T-helper 2 cell treated with Interferon-gamma antibody and Interleukin-4, amounts not matched to agents 5 μg/mL and 100 μg/mL, for 36 hours (primary cell): ENCODE measurements around the gene COPS8.

ENCODE experiments used
- DNase-seq: peaks from one replicate; pipeline ENCODE4 v3.0.0; 2021; ENCODE audit warnings: low spot score
- H3K27ac Mint-ChIP-seq: one replicate; pipeline ENCODE4 v1.8.0; 2021; ENCODE audit warnings: mild to moderate bottlenecking, mixed read lengths
- H3K27me3 Mint-ChIP-seq: one replicate; pipeline ENCODE4 v1.8.0; 2021; ENCODE audit warnings: low read depth, mixed read lengths
- H3K36me3 Mint-ChIP-seq: one replicate; pipeline ENCODE4 v1.8.0; 2021; ENCODE audit warnings: low read depth, mixed read lengths
- H3K4me1 Mint-ChIP-seq: one replicate; pipeline ENCODE4 v1.8.0; 2021; ENCODE audit warnings: low read depth, mixed read lengths
- H3K4me3 Mint-ChIP-seq: one replicate; pipeline ENCODE4 v1.8.0; 2022; ENCODE audit warnings: mild to moderate bottlenecking, moderate library complexity, mixed read lengths
- H3K9me3 Mint-ChIP-seq: one replicate; pipeline ENCODE4 v1.8.0; 2021; ENCODE audit warnings: mixed read lengths

COPS8 gene

DNA sequence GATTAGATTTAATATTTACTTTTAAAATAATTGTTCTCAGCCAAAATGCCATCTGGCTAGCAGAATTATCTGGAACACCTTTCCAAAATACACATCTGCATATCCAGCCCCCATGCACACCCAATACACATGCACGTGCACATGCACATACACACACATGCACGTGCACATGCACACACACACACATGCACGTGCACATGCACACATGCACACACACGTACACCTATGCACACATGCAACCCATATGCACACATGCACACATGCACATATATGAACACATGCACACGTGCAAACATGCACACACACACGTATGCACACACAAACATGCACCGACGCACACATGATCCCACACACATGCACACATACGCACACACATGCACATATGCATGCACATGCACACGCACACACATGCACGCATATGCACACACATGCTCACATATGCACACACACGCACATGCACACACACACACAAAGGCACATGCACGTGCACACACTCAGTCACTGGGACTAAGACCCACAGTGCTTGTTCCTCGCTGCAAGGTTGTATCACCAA, 53.5 kb downstream of the COPS8 start:
- Mint-ChIP-seq H3K27ac (no peak overlapping the region), H3K9me3 (no peaks in the 10 kb centered on the region), H3K27me3 (no peaks in the 10 kb centered on the region), H3K36me3 (no peaks in the 10 kb centered on the region), H3K4me1 (no peaks in the 10 kb centered on the region), H3K4me3 (no peak overlapping the region)
- no peak for DNase-seq

DNA sequence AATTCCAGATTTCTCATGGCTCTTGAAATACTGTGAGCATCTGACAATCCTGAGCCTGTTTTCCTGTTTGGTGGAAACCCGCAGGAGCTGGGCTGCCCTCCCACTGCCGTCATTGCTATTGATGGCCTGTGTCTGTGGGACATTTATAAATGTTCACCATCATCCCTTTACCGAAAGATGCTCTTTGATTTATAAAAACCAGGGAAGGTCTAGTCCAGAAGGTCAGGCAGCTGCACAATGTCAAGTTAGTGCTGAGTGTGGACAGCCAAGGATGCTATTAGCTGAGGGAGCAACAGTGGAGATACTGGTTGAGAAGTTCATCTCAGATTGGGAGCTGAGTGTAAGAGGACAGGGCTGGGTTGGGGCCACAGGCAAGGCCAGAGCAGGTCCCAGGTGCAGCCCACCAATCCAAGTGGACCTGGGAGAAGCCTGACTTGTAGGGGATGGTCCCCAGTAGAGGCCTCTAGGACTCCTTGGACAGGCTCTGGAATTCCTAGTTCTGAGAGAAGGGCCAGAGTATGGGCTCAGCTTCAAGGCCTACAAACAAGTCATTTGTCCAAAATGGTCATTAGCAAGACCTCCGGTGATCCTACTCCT, 55.1 kb downstream of the COPS8 start:
- Mint-ChIP-seq H3K36me3 (no peaks in the 10 kb centered on the region), H3K27ac (no peak overlapping the region), H3K4me3 (no peak overlapping the region), H3K9me3 (peaks cover under 1% of the 10 kb centered on the region), H3K4me1 (no peaks in the 10 kb centered on the region), H3K27me3 (no peaks in the 10 kb centered on the region)
- no peak for DNase-seq

DNA sequence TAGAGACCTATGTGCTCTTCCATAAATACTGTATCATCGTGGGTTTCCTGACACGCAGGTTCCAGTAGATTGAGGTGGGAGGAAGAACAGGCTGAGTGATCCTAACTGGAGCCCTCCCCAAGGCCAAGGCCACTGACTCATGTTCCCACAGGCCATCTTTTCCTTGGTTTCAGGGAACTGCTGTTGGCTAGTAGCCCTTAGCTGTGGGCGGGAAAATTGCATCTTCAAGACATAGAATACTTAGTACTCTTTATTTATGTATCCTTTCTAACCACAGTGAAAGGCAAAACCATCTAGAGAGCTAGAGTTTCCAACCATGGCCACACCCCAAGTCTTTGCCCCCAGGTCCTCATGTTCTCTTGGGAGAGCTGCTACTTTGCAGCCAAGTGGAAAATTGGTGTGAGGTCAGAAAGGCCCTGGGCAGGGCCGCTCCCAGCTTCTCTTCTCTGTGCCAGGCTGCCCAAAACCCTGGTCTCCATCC, 55.9 kb downstream of the COPS8 start:
- no peak for DNase-seq
- Mint-ChIP-seq H3K4me3 (no peak overlapping the region), H3K36me3 (no peaks in the 10 kb centered on the region), H3K27me3 (no peaks in the 10 kb centered on the region), H3K9me3 (peaks cover 7% of the 10 kb centered on the region), H3K27ac (no peak overlapping the region), H3K4me1 (no peaks in the 10 kb centered on the region)

DNA sequence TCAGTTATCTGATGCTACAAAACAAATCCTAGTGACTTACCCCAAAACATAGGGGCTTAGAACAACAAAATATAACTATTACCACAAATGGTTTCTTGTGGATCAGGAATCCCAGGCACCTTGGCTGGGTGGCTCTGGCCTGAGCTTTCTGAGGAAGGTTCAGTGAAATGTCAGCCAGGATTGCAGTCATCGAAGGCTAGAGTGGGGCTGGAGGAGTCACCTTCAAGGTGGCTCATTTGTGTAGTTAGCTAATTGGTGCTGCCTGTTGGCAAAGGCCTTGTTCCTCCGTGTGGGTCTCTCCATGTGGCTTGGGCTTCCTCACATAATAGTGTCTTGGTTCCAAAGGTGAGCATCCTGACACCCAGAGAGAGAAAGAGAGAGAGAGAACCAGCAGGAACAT, 57.4 kb downstream of the COPS8 start:
- Mint-ChIP-seq H3K27me3 (no peaks in the 10 kb centered on the region), H3K4me3 (no peak overlapping the region), H3K9me3 (peaks cover 20% of the 10 kb centered on the region), H3K4me1 (no peaks in the 10 kb centered on the region), H3K36me3 (no peaks in the 10 kb centered on the region), H3K27ac (no peak overlapping the region)
- no peak for DNase-seq

DNA sequence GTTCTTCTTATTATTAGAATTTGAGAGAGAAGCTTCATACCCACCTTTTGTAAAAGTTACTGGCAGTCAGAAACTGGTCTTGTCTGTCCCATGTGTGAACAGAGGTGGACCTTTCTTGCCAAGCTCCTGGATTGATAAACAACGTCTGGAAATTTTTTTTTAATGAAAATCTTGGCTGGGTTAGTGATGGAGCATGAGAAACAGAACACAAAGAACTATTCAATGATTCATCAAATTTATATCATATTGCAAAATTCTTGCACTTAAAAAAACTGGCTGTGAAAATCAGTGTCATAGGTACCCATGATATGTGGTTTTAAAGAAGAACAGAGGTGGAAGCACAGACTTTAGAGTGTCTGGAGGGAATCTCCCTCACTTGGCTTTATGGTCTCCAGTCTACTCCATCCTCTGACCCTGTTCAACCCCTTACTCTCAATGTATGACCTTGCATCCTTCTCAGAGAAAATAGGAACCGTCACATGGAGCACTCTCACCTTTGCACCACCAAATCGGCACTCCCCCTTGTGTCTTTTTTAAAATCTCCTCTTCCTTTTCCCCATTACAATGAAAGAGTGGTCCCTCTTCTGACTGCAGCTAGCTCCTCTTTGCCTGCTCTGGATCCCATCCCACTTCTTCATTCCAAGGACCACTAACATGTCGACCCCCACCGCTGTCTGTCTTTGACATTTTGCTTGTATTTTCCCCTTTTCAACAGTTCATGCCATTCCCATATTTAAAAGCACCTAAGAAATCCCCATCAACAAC, 58.2 kb downstream of the COPS8 start:
- no peak overlapping the region for H3K4me3 Mint-ChIP-seq
- H3K4me1 Mint-ChIP-seq = no peaks in the 10 kb centered on the region
- no peaks in the 10 kb centered on the region for H3K27me3 Mint-ChIP-seq
- peaks cover 22% of the 10 kb centered on the region for H3K9me3 Mint-ChIP-seq
- no peak overlapping the region for H3K27ac Mint-ChIP-seq
- no peak for DNase-seq
- H3K36me3 Mint-ChIP-seq = no peaks in the 10 kb centered on the region

DNA sequence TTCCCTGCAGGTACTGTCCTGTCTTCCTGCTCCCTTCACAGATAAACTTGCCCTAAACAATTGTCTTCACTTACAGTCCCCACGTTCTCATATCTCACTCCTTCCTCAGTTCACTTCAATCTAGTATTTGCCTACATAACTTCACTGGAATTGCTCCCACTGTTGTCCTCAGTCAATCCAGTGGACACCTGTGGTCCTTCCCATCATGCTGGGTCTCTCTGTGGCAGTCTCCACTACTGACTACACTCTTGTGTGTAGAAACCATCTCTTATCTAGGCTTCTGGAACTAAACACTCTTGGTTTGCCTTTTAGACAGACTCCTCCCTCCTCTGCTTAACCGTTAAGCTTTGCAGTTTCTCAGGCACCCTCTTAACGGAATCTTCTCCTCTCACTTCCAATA, 58.8 kb downstream of the COPS8 start:
- Mint-ChIP-seq H3K36me3 (no peaks in the 10 kb centered on the region), H3K9me3 (peaks cover 22% of the 10 kb centered on the region), H3K4me3 (no peak overlapping the region), H3K27me3 (no peaks in the 10 kb centered on the region), H3K27ac (no peak overlapping the region), H3K4me1 (peaks cover 2% of the 10 kb centered on the region)
- DNase-seq = no peak

DNA sequence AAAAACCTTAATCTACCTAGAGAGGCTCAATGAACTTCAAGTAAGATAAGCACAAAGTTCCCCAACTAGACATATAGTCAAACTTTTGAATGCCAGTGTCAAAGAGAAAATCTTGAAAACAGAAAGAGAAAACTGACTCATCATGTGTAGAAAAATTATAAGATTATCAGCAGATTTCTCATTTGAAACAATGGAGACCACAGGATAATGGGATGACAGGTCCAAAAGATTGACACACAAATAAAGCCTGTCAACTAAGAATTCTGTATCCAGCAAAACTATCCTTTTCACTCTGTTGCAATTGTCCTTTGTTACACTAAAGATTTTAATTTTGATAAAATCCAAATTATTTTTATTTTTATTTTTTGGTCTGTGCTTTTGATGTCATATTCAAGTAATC, 61.6 kb downstream of the COPS8 start:
- DNase-seq = no peak
- no peaks in the 10 kb centered on the region for H3K36me3 Mint-ChIP-seq
- no peak overlapping the region for H3K4me3 Mint-ChIP-seq
- H3K4me1 Mint-ChIP-seq = peaks cover 2% of the 10 kb centered on the region
- no peak overlapping the region for H3K27ac Mint-ChIP-seq
- H3K27me3 Mint-ChIP-seq = no peaks in the 10 kb centered on the region
- H3K9me3 Mint-ChIP-seq = peaks cover 22% of the 10 kb centered on the region

DNA sequence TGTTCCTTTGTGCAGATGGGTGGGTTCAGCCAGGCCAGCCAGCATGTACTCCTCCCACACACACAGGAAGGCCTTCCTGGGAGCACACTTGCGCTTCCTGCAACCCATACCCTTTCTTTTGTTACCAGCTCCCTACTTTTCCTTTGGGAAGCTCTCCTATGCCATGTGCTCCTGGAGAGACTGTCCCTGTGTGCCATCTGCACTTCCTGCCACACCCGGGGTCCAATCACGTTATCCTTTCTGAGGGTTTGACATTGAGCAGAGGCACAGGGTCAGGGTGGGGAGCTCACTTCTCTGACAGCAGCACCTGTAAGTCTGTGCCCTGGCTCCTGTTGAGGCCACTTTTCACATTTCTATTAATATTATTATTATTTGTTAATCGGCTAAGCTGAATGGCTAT, 62.9 kb downstream of the COPS8 start:
- Mint-ChIP-seq H3K9me3 (peaks cover 22% of the 10 kb centered on the region), H3K4me3 (no peak overlapping the region), H3K36me3 (no peaks in the 10 kb centered on the region), H3K27ac (no peak overlapping the region), H3K27me3 (no peaks in the 10 kb centered on the region), H3K4me1 (peaks cover 2% of the 10 kb centered on the region)
- DNase-seq = no peak

DNA sequence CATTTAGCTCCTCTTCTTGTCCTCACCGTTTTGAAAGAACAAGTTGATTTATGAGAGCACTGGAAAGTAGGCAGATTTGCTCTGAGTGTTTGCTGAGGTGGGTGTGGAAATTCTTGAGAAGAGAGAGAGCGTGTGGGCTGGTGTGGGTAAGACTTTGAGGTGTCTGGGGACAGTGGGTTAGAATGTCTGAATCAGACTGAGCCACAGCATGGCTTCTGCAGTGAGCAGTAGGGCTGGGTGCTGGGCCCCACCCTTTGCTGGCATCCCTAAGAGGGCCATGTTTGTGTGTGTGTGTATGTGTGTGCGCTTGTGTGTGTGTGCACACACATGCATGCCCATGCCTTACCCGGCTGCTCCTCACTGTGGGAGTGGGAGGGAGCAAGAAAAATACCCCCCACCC, 63.7 kb downstream of the COPS8 start:
- Mint-ChIP-seq H3K4me3 (no peak overlapping the region), H3K27me3 (no peaks in the 10 kb centered on the region), H3K4me1 (peaks cover 3% of the 10 kb centered on the region), H3K36me3 (no peaks in the 10 kb centered on the region), H3K9me3 (peaks cover 22% of the 10 kb centered on the region), H3K27ac (no peak overlapping the region)
- DNase-seq = peak; percentile 67
